HEK293 (cell line): ENCODE data around the gene SLC22A31.

Source experiments
- BCL6B ChIP-seq: fragments of 450-650 bp; formaldehyde crosslinking; IDR thresholded peaks from 2 replicates; pipeline ENCODE4 v1.5.1; 2017; ENCODE audit warnings: missing biosample characterization, missing genetic modification characterization
- CTCF ChIP-seq: fragments of 450-650 bp; formaldehyde crosslinking; IDR thresholded peaks from 2 replicates; pipeline ENCODE4 v1.5.1; 2016; ENCODE audit warnings: missing biosample characterization, missing genetic modification characterization
- ZFHX2 ChIP-seq: fragments of 450-650 bp; formaldehyde crosslinking; conservative IDR thresholded peaks from 2 replicates; pipeline ENCODE4 v1.5.1; 2016; ENCODE audit warnings: missing biosample characterization, missing genetic modification characterization
- ZNF426 ChIP-seq: fragments of 450-650 bp; formaldehyde crosslinking; IDR thresholded peaks from 2 replicates; pipeline ENCODE4 v1.5.1; 2017; ENCODE audit warnings: missing biosample characterization, missing genetic modification characterization, mild to moderate bottlenecking, inconsistent platforms, moderate library complexity
- ZNF501 ChIP-seq: fragments of 450-650 bp; formaldehyde crosslinking; IDR thresholded peaks from 2 replicates; pipeline ENCODE4 v1.5.1; 2016; ENCODE audit warnings: missing biosample characterization, missing genetic modification characterization
- ZNF530 ChIP-seq: fragments of 450-650 bp; formaldehyde crosslinking; IDR thresholded peaks from 2 replicates; pipeline ENCODE4 v1.5.1; 2016; ENCODE audit warnings: low read depth, missing biosample characterization, missing genetic modification characterization
- ZNF610 ChIP-seq: fragments of 450-650 bp; formaldehyde crosslinking; IDR thresholded peaks from 2 replicates; pipeline ENCODE4 v1.5.1; 2016; ENCODE audit warnings: missing biosample characterization, missing genetic modification characterization, borderline replicate concordance
- ZNF639 ChIP-seq: fragments of 450-650 bp; formaldehyde crosslinking; IDR thresholded peaks from 2 replicates; pipeline ENCODE4 v1.5.1; 2016; ENCODE audit warnings: missing biosample characterization, missing genetic modification characterization

GRCh38 chr16:89147085-89147817 is 53.1 kb downstream of the SLC22A31 start:
- TF ChIP-seq CTCF (tag by site-specific recombination): no peak
- TF ChIP-seq ZNF426 (tag by site-specific recombination): no peak
- no peak for TF ChIP-seq ZNF530
- TF ChIP-seq ZNF639 (tag by site-specific recombination): no peak
- TF ChIP-seq ZNF501 (tag by site-specific recombination): no peak
- no peak for TF ChIP-seq ZNF610 (tag by site-specific recombination)
- no peak for TF ChIP-seq BCL6B
- TF ChIP-seq ZFHX2 (tag by site-specific recombination): no peak
